Activated CD4-positive, CD25-positive, alpha-beta regulatory T cell (primary cell): ENCODE results near the gene CHST11.
"Not testable (repeated sequence)": the region's sequence is repeated elsewhere in the genome, so short reads cannot be mapped to it uniquely, and the experiment has no call there.

Experiments used
- DNase-seq, 4 experiments: peaks; one replicate each; lab custom pipeline; 2025; lab: John Stamatoyannopoulos, UW

The CHST11 gene

DNA sequence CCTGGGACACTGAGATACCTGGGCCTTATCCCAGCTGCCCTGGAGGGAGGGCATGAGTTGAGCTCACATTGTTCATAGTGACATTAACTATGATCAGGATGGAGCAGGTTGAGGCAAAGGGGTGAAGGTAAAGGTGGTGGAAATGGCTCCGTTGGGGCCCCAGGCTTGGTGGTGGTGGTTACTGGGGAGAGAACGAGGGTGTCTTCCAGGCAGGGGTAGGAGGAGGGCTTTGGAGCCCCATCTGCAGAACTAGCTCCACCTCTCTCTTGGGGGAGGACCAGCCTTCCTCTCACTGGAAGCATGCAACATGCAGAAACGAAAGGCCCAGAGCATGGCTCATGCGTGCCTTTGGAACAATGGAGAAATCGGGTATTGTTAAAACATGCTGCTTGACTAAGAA lies 284.3 kb downstream of the CHST11 start:
- no peak for DNase-seq

DNA sequence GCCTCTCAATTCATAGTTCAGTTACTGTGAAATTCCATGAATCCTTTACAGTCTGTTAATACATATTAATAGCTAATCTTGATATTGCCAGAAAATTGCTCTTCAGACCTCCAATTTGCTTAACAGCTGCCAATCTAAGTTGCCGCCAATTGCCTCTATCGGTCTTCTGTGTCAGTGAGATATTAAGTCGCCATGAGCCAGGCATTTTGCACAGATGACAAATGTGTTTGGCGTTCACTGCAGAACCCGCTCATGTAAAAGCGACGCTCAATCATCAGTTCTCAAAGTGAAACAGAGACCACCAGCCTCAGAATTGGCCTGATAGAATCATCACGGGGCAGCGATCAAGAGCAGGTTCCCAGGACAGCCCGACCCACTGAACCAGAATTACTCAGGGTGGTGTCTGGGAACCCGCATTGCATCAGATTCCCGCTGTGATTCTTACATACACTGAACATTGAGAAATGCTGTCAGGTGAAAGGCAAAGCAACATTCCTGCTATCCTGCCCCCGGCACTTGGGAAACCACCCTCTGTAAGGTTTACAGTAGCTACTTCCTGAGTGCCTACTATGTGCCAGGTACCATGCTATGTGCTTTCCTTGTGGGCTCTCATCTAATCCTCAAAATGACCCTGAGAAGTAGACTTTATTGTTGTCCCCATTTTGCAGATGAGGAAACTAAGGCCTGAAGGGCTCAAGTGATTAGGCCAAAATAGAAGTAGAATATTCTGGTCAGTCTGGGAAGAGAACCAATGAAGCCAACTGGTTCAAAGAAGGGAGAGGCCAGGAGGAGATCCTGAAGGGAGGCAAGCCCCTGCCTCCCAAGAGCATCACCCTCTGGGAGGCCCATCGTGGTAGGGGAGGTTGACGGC lies 285.0 kb downstream of the CHST11 start:
- no peak for DNase-seq

DNA sequence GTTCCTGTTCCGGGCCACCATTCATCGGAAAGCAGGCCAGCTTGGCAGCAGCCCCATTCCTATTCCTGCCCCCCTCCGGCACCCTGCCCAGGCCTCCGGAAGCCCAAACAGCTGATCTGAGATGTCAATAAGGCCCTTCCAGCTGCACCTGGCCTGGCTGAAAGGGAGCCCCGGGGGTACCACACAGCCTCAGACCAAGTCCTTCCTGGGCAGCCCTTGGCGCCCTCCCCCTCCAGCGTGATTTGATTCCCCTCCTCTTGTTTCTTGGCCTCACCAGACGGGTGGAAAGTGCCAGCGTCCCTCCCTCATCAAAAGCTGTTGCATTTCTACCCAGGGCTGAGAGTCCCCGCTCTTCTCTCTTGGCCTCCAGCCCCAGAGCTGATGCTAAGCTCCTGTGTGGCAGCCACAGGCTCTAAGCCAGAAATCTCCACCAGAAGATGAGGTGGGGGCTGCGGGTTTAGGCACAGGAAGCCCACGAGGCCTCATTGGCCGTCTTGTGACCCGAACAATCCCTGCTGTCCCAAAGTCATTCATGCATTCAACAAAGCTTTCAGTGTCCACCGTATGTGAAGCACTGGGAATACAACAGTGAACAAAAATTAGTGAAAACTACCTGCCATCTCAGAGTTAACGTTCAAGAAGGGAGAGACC lies 285.9 kb downstream of the CHST11 start:
- DNase-seq: no peak

DNA sequence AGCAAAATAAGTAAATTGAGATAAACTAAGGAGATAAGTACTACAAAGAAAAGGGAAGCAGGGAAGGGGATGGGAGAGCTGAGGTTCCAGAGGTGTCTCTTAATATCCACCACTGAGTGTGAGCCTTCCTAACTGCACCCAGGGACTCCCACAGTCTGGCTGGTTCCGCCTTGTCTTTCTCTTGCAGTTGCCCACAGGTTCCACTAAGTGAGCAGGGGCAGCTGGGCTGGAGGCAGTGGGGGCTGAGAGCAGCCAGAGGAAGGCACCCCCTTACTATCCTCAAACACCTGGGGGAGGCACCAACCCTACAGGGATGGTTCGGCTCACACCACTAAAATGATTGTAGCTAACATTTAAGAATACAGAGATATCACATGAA lies 286.4 kb downstream of the CHST11 start:
- no peak for DNase-seq

DNA sequence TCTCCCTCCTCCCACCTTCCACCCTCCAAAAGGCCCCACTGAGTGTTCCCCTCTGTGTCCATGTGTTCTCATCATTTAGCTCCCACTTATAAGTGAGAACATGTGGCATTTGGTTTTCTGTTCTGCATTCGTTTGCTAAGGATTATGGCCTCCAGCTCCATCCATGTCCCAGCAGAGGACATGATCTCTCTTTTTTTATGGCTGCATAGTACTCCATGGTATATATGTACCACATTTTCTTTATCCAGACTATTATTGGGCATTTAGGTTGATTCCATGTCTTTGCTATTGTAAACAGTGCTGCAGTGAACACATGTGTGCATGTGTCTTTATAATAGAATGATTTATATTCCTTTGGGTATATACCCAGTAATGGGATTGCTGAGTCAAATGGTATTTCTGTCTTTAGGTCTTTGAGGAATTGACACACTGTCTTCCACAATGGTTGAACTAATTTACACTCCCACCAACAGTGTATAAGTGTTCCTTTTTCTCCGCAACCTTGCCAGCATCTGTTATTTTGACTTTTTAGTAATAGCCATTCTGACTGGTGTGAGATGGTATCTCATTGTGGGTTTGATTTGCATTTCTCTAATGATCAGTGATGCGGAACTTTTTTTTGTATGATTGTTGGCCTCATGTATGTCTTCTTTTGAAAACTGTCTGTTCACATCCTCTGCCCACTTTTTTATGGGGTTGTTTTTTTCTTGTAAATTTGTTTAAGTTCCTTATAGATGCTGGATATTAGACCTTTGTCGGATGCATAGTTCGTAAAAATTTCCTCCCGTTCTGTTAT lies 287.2 kb downstream of the CHST11 start:
- DNase-seq: not testable (repeated sequence)

DNA sequence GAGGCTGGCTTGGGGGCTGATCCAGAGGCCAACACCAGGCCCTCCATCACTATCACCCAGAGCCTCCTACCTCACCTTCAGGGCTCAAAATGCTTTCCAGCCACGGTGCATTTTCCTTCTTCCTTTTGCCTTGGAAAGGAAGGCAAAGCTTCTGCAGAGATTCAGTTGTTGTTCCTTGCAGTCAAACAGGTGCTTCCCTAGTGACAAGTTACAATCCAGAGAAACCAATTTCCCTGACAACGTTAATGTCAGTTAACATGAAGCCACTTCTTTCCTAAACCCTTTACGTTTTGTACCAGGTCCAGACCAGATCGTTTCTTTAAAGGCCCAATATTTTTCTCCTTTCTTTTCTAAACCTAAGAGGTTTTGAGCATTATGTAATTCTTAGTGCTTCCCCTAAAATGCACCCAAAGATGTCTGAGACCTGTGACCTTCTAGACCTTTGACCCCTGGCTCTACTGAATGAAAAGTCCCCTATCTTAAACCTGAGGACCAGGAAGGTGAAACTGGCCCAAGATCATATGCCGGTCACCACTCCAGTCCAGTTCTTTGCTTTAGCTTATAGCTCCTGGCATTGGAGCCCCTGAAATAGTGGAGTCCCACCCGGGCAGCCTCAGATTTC lies 289.8 kb downstream of the CHST11 start:
- DNase-seq: no peak

DNA sequence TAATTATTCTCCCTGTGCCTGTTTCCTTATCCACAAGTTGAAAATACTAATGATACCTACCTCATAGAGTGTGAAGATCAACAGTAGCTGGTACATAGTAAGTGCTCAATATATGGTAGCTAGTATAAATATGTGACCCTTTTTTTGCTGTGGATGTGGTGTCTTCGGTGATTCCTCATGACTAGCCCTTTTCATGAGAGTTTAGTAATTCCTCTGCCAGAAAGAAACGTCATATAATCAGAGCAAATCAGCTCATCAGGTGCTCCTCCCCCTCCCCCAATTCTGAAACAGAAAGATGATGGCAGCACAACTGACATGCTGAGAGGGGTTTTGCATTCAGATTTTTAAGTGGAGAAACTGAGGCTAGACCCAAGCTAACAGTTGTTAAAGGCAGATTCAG lies 290.6 kb downstream of the CHST11 start:
- DNase-seq: no peak

DNA sequence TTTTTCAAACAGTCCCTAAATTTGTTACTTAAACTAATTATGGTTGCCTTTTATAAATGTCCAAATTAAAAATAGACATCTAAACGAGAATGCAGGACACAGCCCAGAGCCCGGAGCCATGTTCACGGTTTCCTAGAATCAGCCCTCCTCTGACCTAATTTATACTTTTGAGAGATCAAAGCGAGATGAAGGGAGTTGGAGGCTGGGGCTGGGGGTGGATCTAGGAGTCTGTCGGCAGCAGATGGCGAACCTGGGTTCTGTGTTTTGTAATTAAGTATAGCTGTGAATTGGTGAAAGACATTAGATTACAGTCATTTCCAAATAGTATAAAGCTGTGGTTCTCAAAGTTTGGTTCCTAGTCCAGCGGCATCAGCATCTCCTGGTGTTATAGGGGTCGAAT lies 291.2 kb downstream of the CHST11 start:
- no peak for DNase-seq

DNA sequence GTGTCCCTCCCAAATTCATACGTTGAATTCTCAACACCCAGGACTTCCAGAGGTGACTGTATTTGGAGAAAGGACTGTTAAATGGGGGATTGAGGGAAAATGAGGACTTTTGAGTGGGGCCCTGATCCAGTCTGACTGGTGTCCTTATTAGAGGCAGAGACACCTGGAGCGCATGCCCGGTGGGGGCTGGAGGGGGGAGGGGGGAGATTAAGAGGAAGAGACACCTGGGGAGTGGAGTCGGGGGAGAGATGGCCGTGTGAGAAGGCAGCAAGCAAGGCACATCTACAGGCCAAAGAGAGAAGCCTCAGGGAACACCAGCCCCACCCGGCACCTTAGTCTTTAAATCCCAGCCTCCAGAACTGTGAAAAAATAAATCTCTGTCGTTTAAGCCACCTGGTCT lies 291.6 kb downstream of the CHST11 start:
- DNase-seq: no peak

DNA sequence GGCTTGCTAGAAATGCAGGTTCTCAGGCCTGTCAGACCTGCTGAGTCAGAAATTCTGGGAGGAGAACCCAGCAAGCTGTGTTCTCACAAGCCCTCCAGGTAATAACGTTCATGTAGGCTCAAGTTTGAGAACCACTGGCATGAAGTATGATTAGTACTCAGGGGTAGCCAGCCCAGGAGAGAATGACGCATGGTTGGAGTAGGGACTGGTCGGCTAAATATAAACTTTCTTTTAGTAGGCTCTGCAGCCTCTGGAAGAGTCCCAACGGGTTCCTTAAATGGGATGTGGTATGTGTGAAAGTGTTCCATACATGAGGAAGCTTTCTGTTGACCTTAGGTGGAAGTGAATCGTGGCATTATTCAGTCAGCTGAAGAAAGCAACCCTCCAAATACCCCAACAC lies 292.0 kb downstream of the CHST11 start:
- no peak for DNase-seq

DNA sequence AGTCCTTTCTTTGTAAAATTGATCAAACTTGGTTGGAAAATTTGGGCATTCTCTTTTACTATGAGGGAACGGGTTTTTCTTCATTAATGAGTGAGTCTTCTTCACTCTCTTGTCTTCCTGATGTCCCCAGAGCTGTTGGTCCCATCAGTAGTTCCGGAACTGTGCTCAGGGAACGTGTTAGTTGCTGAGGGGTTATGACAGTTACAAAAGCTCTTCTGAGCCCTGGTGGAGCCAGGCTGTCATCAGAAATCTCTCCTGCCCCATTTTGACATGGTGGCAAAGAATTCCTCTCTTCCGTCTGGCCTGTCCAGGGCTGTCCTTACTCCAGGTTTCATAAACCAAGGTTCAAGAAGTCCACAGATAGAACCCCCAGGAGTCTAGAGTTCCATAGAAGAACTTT lies 292.8 kb downstream of the CHST11 start:
- no peak for DNase-seq

DNA sequence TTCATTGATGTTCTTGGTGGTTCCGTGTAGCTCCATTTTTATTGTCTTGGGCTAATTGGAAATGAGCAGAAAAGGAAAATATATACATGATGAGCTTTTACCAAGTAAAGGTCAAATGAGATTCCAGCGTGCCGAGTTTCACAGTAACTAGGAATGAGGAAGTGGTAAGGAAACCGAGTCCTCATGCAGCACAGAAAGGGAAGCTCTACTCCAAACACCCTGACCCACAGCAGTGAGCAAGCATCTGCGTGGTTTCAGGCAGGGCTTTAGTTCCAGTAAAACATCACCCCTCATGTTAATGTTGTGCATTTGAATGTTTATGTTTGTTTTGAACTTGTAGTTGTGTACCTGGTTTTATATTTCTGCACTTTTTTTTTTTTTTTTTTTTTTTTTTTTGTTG lies 293.3 kb downstream of the CHST11 start:
- DNase-seq: no peak

DNA sequence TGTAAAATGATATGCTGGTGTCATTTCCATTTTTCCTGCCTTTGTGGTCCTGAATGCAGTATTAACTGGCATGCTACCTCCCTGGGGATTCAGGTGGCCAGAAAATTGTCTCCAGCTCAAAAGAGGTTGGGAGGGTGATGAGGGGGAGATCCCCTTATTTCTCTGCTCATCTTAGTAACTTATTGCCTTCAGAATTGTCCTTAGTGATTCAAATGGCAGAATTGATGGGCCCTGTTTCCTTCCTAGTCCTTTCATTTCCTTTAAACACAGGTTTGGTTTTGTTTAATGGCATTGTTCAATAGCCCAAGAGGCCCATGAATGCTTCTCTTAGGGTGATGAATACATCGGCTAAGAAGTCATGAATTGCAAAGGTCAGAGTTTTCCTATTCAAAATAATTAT lies 294.4 kb downstream of the CHST11 start:
- DNase-seq: no peak

DNA sequence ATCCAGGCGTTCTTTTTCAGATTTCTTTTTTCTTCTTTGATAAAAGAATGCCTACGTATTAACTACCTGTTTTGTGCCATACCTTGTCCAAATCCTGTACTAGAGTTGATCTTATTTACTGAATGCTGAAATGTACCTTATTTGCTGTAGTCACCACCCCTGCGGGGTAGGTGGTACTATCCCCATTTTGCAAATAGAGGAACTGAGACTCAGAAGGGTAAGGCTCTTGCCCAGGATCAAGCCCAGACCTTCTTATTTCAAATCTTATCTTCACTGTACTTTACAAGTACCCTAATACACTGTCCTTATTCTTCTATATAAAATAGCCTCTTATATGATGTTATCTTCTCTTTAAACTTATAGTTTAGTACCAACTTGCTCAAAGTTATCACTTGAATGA lies 294.8 kb downstream of the CHST11 start:
- no peak for DNase-seq

DNA sequence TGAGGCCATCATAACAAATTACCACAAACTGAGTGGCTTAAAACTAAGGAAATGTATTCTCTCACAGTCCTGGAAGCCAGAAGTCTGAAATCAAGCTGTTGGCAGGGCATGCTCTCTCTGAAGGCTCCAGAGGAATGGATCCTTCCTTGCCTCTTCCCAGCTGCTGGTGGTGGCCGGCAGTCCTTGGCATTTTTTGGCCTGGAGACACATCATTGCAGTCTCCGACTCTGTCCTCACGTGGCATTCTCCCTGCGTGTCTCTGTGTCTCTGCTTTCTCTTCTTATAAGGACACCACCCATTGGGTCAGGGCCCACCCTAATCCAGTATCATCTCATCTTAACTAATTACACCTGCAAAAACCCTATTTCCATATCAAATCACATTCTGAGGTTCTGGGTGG lies 295.3 kb downstream of the CHST11 start:
- no peak for DNase-seq

DNA sequence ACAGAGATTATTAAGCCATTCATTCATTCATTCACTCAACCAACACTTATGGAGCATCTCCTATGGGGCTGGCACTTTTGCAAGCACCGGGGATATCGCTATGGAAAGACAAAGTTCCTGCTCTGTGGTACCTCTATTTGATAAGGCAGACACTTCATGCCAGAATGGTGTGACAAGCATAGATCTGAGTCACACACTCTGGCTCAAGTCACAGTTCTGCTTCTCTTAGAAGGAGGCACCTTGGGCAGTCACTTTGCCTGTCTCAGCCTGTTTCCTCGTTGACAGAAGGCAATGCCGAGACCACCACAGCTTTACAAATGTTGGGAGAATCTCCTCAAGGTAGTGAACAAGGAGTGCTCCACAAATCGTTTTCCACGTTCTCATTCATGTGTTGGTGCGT lies 296.1 kb downstream of the CHST11 start:
- DNase-seq: no peak

DNA sequence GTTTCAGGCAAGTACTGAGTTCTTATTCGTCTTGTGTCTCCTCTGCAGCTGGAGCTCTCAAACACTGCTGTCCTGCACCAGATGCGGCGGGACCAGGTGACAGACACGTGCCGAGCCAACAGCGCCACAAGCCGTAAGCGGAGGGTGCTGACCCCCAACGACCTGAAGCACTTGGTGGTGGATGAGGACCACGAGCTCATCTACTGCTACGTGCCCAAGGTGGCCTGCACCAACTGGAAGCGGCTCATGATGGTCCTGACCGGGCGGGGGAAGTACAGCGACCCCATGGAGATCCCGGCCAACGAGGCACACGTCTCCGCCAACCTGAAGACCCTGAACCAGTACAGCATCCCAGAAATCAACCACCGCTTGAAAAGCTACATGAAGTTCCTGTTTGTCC lies 300.2 kb downstream of the CHST11 start:
- DNase-seq: no peak

DNA sequence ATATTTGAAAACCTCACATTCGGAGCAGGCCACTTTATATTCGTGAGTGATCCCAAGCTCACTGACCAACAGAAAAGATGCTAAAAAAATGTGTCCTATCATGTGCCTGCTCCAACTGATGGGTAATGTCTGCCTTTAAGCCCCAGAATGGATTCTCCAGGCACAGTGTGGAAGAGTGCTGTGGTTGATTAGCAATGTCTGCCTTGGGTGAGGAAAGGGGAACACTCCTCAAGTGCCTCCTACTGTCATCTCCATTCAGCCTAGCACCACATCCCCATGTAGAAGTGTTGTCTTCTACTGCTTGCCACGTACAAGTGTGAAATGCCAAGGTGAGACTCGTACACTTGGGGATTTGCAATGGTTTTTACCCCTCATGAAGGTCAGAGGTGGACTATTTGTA lies 302.0 kb downstream of the CHST11 start:
- DNase-seq: no peak

DNA sequence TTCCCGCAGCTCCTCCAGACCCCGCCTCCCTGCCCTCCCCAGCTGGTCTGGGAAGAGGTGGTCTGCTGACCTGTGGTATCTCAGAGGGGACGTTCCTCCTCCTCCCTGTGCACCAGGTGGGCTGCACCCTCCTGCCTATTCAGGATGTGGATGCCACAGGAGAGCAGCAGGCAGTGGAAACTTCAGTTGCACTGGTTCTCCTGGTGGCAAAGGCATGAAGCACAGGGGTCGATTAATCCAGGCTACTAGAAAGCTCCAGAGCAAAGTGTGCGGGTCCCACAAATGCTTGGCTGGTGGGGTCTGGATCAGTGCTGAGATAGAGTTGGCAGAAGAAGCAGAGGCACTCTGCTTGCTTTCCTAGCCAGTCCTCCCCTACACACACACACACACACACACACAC lies 304.3 kb downstream of the CHST11 start:
- no peak for DNase-seq

DNA sequence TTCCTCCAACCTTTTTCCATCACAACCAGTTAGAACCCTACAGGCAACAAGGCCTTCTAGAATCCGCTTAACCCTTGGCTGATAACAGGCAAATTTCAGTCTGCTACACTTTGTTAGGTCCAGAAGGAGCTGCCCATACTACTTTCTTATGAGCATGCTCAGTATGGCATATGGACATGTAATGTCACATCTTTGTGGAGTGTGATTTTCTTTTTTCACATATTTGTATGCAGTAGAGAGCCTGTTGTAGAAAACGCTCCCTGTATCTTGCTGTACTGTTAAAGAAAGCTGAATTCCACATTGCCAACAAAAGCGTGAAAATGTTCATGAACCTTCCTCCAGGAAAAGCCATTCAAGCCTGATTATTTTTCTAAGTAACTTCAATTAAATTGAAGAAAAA lies 304.9 kb downstream of the CHST11 start:
- no peak for DNase-seq

DNA sequence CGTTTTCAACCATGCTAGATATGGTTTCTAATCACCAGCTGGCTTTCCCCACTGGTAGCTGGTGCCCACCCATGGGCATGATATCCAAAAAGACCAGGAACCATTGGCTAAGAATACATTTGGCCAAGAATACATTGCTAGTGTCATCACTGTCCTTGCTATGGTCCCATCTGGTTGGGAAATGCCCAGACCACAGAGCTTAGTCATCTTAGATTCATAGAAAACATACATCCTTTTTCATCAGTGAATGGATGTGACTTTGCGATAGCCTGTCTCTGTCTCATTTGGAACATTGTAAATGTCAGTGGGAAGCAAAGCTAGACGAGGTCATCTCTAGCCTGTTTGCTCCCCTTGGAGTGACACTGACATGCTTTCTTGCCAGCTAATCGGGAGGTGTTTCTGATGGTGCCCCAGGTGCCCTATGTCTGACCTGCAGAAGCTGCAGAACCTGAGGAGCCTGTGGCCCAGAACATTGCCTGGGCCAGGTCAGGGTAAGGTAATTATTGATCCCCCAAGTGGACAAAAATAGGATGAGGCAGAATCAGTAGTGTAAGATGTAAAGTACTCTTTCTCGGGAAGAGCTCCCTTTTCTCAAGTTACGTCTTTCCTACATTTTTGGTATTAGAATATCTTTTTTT lies 306.5 kb downstream of the CHST11 start:
- DNase-seq: no peak
